ENCODE data around the gene CAMKMT. TPM values are rescaled to one million over a fixed set of nuclear protein-coding genes. Genes with fewer than 3 reads are reported as not detected.

Gene CAMKMT
- total and polyA plus RNA-seq, 10 donors, result 4.1 to 26.1 (median 11.0) TPM

- H3K4me3 ChIP-seq, result no peak overlapping the region
- H3K4me1 ChIP-seq, result no peaks in the 10 kb centered on the region
- DNase-seq, result no peak
- intact Hi-C loops (cut with DNase I; ENCODE audit: low total_unique reads), result no loop called here
- no peaks in the 10 kb centered on the region for H3K27me3 ChIP-seq (replicated peaks in 1 of 7)
- TF ChIP-seq POLR2AphosphoS5 (IDR thresholded peaks at IDR 0.05), result no peak
- no peak for TF ChIP-seq POLR2A (IDR thresholded peaks at IDR 0.05)
- TF ChIP-seq CTCF (IDR thresholded peaks at IDR 0.05 in 8 of 11, conservative IDR thresholded peaks at IDR 0.05 in 3 of 11), result no peak
- WGBS, 5 donors, result 85 to 94% (median 92%) methylated on average over 3 of the region's 3 CpGs
- peaks cover 0 to 26% (median 21%) of the 10 kb centered on the region in 8 donors for H3K9me3 ChIP-seq
- H3K36me3 ChIP-seq, result peaks cover 0 to 9% (median 0%) of the 10 kb centered on the region in 6 donors
- no peak overlapping the region for H3K27ac ChIP-seq
These were observed 374.7 kb downstream of the CAMKMT start for GRCh38 chr2:44736270-44736942.

DNA sequence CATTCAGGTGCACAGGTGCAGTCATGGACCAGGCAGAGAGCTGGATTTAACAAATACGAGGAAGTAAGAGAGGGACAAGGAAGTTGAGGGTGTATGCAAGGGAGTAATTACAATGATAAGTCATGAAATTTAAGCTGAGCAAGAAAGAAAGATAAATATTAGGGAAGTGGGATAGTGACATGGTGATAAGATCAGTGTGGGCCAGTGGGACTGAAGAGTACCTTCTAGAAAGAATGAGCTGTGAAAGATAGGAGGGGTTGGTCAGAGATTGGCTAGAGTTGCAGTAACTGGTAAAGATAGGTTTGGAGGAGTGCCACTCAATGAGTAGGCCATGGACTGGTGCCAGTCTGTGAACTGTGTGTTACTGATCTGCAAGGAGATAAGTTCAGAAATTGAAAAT, 378.9 kb downstream of the CAMKMT start:
- Histone ChIP-seq H3K36me3 (peaks cover 0 to 9% (median 0%) of the 10 kb centered on the region in 6 donors), H3K27me3 (replicated peaks in 1 of 7) (no peaks in the 10 kb centered on the region), H3K4me1 (no peaks in the 10 kb centered on the region), H3K9me3 (peaks cover 0 to 20% (median 17%) of the 10 kb centered on the region in 8 donors), H3K4me3 (no peak overlapping the region), H3K27ac (no peak overlapping the region)
- intact Hi-C loops (cut with DNase I; ENCODE audit: low total_unique reads), result no loop called here
- TF ChIP-seq POLR2A (IDR thresholded peaks at IDR 0.05), result no peak
- no peak for TF ChIP-seq CTCF (IDR thresholded peaks at IDR 0.05 in 8 of 11, conservative IDR thresholded peaks at IDR 0.05 in 3 of 11)
- no peak for TF ChIP-seq POLR2AphosphoS5 (IDR thresholded peaks at IDR 0.05)
- WGBS, 5 donors, result 35 to 55% (median 41%) methylated on average over 1 of the region's 1 CpG
- DNase-seq, result no peak

- Histone ChIP-seq H3K4me3 (no peak overlapping the region), H3K36me3 (peaks cover 0 to 8% (median 0%) of the 10 kb centered on the region in 6 donors), H3K27me3 (replicated peaks in 1 of 7) (no peaks in the 10 kb centered on the region), H3K4me1 (no peaks in the 10 kb centered on the region), H3K9me3 (peaks cover 0 to 11% (median 9%) of the 10 kb centered on the region in 8 donors), H3K27ac (no peak overlapping the region)
- no peak for TF ChIP-seq POLR2AphosphoS5 (IDR thresholded peaks at IDR 0.05)
- no peak for TF ChIP-seq POLR2A (IDR thresholded peaks at IDR 0.05)
- no peak for TF ChIP-seq CTCF (IDR thresholded peaks at IDR 0.05 in 8 of 11, conservative IDR thresholded peaks at IDR 0.05 in 3 of 11)
- DNase-seq, result no peak
- intact Hi-C loops (cut with DNase I; ENCODE audit: low total_unique reads), result no loop called here
- 80 to 100% (median 96%) methylated on average over 1 of the region's 1 CpG for WGBS, 5 donors
These were observed 379.8 kb downstream of the CAMKMT start for GRCh38 chr2:44741507-44741906.

GRCh38 chr2:44742057-44742456, 380.3 kb downstream of the CAMKMT start:
- intact Hi-C loops (cut with DNase I; ENCODE audit: low total_unique reads), result no loop called here
- 89 to 97% (median 93%) methylated on average over 3 of the region's 3 CpGs for WGBS, 5 donors
- H3K27me3 ChIP-seq (replicated peaks in 1 of 7), result no peaks in the 10 kb centered on the region
- peaks cover 0 to 6% (median 3%) of the 10 kb centered on the region in 8 donors for H3K9me3 ChIP-seq
- TF ChIP-seq CTCF (IDR thresholded peaks at IDR 0.05 in 8 of 11, conservative IDR thresholded peaks at IDR 0.05 in 3 of 11), result no peak
- no peaks in the 10 kb centered on the region for H3K4me1 ChIP-seq
- H3K4me3 ChIP-seq, result no peak overlapping the region
- peaks cover 0 to 5% (median 0%) of the 10 kb centered on the region in 6 donors for H3K36me3 ChIP-seq
- no peak overlapping the region for H3K27ac ChIP-seq
- DNase-seq, result no peak

Measured in spleen (tissue), 11 donors.